ENCODE data around the gene CCDC146. TPM values are rescaled to one million over a fixed set of nuclear protein-coding genes. Genes with fewer than 3 reads are reported as not detected.

The CCDC146 gene
- total and polyA plus RNA-seq, 10 donors = 4.1 to 21.3 (median 10.9) TPM

- Histone ChIP-seq H3K4me3 (no peak overlapping the region), H3K27me3 (replicated peaks in 1 of 7) (no peaks in the 10 kb centered on the region), H3K27ac (peak overlapping the region in 7 of 8 donors; percentile 41 to 81 (median 76)), H3K9me3 (no peaks in the 10 kb centered on the region), H3K36me3 (no peaks in the 10 kb centered on the region), H3K4me1 (peaks cover 9 to 57% (median 41%) of the 10 kb centered on the region in 6 donors)
- no peak for TF ChIP-seq POLR2AphosphoS5 (IDR thresholded peaks at IDR 0.05)
- no peak for TF ChIP-seq POLR2A (IDR thresholded peaks at IDR 0.05)
- no peak for TF ChIP-seq CTCF (IDR thresholded peaks at IDR 0.05 in 8 of 11, conservative IDR thresholded peaks at IDR 0.05 in 3 of 11)
- DNase-seq = no peak
- intact Hi-C loops (cut with DNase I; ENCODE audit: low total_unique reads) = loop anchor here (10.0 kb wide), 1 partner anchor 213 kb away; the partner anchor contains the start of gene CCDC146
- 78 to 90% (median 87%) methylated on average over 2 of the region's 2 CpGs for WGBS, 5 donors
These were observed 215.1 kb downstream of the CCDC146 start for GRCh38 chr7:77337456-77337990.

- peaks cover 9 to 57% (median 41%) of the 10 kb centered on the region in 6 donors for H3K4me1 ChIP-seq
- H3K4me3 ChIP-seq = no peak overlapping the region
- no peaks in the 10 kb centered on the region for H3K36me3 ChIP-seq
- H3K27ac ChIP-seq = peak overlapping the region in 7 of 8 donors; percentile 41 to 81 (median 76)
- no peak for TF ChIP-seq POLR2AphosphoS5 (IDR thresholded peaks at IDR 0.05)
- no peak for TF ChIP-seq CTCF (IDR thresholded peaks at IDR 0.05 in 8 of 11, conservative IDR thresholded peaks at IDR 0.05 in 3 of 11)
- TF ChIP-seq POLR2A (IDR thresholded peaks at IDR 0.05) = no peak
- no peak for DNase-seq
- no peaks in the 10 kb centered on the region for H3K27me3 ChIP-seq (replicated peaks in 1 of 7)
- intact Hi-C loops (cut with DNase I; ENCODE audit: low total_unique reads) = loop anchor here (10.0 kb wide), 1 partner anchor 213 kb away; the partner anchor contains the start of gene CCDC146
- no peaks in the 10 kb centered on the region for H3K9me3 ChIP-seq
- 13 to 53% (median 33%) methylated on average over 4 of the region's 4 CpGs for WGBS, 5 donors
These were observed 215.8 kb downstream of the CCDC146 start for GRCh38 chr7:77338260-77338659.

- H3K36me3 ChIP-seq = peaks cover 0 to 6% (median 0%) of the 10 kb centered on the region in 6 donors
- no peak for DNase-seq
These were observed 216.6 kb downstream of the CCDC146 start for GRCh38 chr7:77338883-77339629.

More at GRCh38 chr7:77338883-77339629, 216.6 kb downstream of the CCDC146 start:
- no peaks in the 10 kb centered on the region for H3K9me3 ChIP-seq
- intact Hi-C loops (cut with DNase I; ENCODE audit: low total_unique reads) = loop anchor here (10.0 kb wide), 1 partner anchor 214 kb away; the partner anchor contains the start of gene CCDC146
- 57 to 92% (median 69%) methylated on average over 5 of the region's 5 CpGs for WGBS, 5 donors
- H3K27me3 ChIP-seq (replicated peaks in 1 of 7) = no peaks in the 10 kb centered on the region
- H3K4me3 ChIP-seq = no peak overlapping the region
- TF ChIP-seq CTCF (IDR thresholded peaks at IDR 0.05 in 8 of 11, conservative IDR thresholded peaks at IDR 0.05 in 3 of 11) (no peak), POLR2AphosphoS5 (IDR thresholded peaks at IDR 0.05) (no peak), POLR2A (IDR thresholded peaks at IDR 0.05) (no peak)
- H3K27ac ChIP-seq = peak overlapping the region in 7 of 8 donors; percentile 41 to 81 (median 76)
- H3K4me1 ChIP-seq = peaks cover 9 to 57% (median 41%) of the 10 kb centered on the region in 6 donors

All from spleen (tissue), 11 donors.